H1 (cell line): ENCODE results near the gene TMEM72. TPM values are rescaled to one million over a fixed set of nuclear protein-coding genes. Genes with fewer than 3 reads are reported as not detected.

ENCODE experiments used
- BRCA1 ChIP-seq: IDR thresholded peaks from 2 replicates; pipeline ENCODE4 v1.6.1; 2012; ENCODE audit warnings: low read depth, low read length, improper control_type of control experiment
- CBX5 ChIP-seq: fragments of 300-800, 300-1000 bp; sonication (generic); IDR thresholded peaks from 2 replicates; pipeline ENCODE4 v1.7.1; 2016; ENCODE audit warnings: antibody characterized with exemption, low read length, low read depth
- CEBPB ChIP-seq: IDR thresholded peaks from 2 replicates; pipeline ENCODE4 v1.6.1; 2012; ENCODE audit warnings: low read depth, low read length
- EP300 ChIP-seq, 2 experiments: IDR thresholded peaks; 1 replicate in 1 of 2; 2 replicates in 1 of 2; pipeline ENCODE4 v1.6.1; 2011 to 2012; ENCODE audit warnings: low read depth in 2 of 2, low read length in 2 of 2, mild to moderate bottlenecking in 2 of 2, borderline replicate concordance in 1 of 2, inconsistent platforms in 1 of 2, moderate library complexity in 1 of 2
- MAFK ChIP-seq: IDR thresholded peaks from 2 replicates; pipeline ENCODE4 v1.6.1; 2012; ENCODE audit warnings: low read depth, mild to moderate bottlenecking, improper control_type of control experiment, low read length
- RAD21 ChIP-seq, 2 experiments: IDR thresholded peaks in 1 of 2; conservative IDR thresholded peaks in 1 of 2; 2 replicates each; pipeline ENCODE4 v1.6.1; 2011; ENCODE audit warnings: low read depth in 2 of 2, low read length in 2 of 2, improper control_type of control experiment in 1 of 2, inconsistent platforms in 1 of 2, mild to moderate bottlenecking in 1 of 2, moderate library complexity in 1 of 2
- SIN3A ChIP-seq, 2 experiments: IDR thresholded peaks in 1 of 2; conservative IDR thresholded peaks in 1 of 2; 2 replicates each; pipeline ENCODE4 v1.6.1; 2011 to 2012; ENCODE audit warnings: low read length in 2 of 2, improper control_type of control experiment in 1 of 2, low read depth in 1 of 2, mild to moderate bottlenecking in 1 of 2
- SP4 ChIP-seq: IDR thresholded peaks from 2 replicates; pipeline ENCODE4 v1.6.1; 2012; ENCODE audit warnings: low read length, inconsistent platforms
- ZNF274 ChIP-seq: IDR thresholded peaks from 2 replicates; pipeline ENCODE4 v1.7.0; 2012; ENCODE audit warnings: low read length, borderline replicate concordance; ENCODE audit errors: extremely low read depth
- polyA plus RNA-seq, 7 experiments: library from polyadenylated mRNA; depleted of rRNA in 3 of 7; stranded (reverse) in 5 of 7; unstranded in 2 of 7; fragments of >200 nt in 5 of 7; fragments of 200-250 nt in 2 of 7; gene quantifications; 1 replicate in 5 of 7; 2 replicates in 1 of 7; 4 replicates in 1 of 7; pipeline versions ENCODE4 v1.2.1 to v1.2.3, GENCODE V29; 2011 to 2013; ENCODE audit warnings: missing spikeins in 2 of 7, mixed read lengths in 2 of 7
- total RNA-seq: library from RNA; stranded (reverse); fragmentation: NEBNext Ultra II Directional; extraction: Animal tissue kit (Norgen Biotek cat#: 25700); gene quantifications from 2 replicates; pipeline ENCODE4 v1.2.1, GENCODE V29; 2021

TMEM72 gene
- total and polyA plus RNA-seq, 2 of the 8 experiments (the other 6 are each of a cell fraction or from before 2014, with no cell fraction given) = not detected

DNA sequence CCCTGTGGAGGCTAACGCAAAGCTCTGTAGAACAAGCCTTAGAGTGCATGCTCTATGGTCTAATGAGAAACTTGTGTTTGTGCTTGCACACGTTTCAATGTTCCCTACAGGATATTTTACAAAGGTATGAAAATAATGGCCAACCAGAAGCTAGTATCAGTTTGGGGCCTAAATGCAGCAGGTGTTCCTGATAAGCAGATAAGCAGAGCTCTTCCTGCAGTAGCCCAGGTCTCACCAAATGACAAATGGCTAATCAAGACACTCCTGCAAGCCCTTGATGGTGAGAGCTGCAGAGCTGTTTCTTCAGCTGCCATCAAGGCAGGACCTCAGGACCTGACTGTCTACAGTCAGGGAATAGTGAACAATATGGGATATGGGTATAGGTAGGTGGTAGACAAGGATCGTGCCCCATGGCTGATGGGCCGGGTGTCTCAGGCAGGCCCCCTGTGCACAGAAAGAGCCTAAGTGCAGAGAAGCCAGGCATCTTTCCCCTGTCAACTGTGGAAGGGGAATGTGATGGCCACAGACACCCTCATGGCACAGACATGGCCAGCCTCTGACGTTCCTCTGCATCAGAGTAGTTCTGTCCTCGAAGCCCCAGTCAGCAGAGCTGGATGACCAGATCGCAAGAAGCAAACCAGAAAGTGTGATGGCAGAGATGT, 25.3 kb downstream of the TMEM72 start (continued):
- TF ChIP-seq MAFK (no peak), SIN3A (conservative IDR thresholded peaks at IDR 0.05 in 1 of 2, IDR thresholded peaks at IDR 0.05 in 1 of 2; ENCODE audit: low read depth in 1 of 2, low read length in 2 of 2) (no peak), SP4 (no peak), BRCA1 (no peak), CEBPB (no peak), RAD21 (IDR thresholded peaks at IDR 0.05 in 1 of 2, conservative IDR thresholded peaks at IDR 0.05 in 1 of 2; ENCODE audit: low read depth in 2 of 2, low read length in 2 of 2) (no peak), CBX5 (no peak), ZNF274 (no peak), EP300 (IDR thresholded peaks at IDR 0.05; ENCODE audit: borderline replicate concordance in 1 of 2, low read depth in 2 of 2, low read length in 2 of 2) (no peak)
